PC-3 (cell line): ENCODE data around the gene NUDT8.

Experiments used
- CTCF ChIP-seq: fragments of 300-600 bp; sonication (generic); conservative IDR thresholded peaks from 2 replicates; pipeline ENCODE4 v1.5.1; 2017; ENCODE audit warnings: antibody characterized with exemption, low read depth, mild to moderate bottlenecking, low read length
- EZH2 ChIP-seq: fragments of 300-600 bp; sonication (generic); IDR thresholded peaks from one replicate; pipeline ENCODE4 v1.6.1; 2017; ENCODE audit warnings: antibody characterized with exemption, mild to moderate bottlenecking, low read length; ENCODE audit not compliant: unreplicated experiment
- EZH2phosphoT487 ChIP-seq: fragments of 300-600 bp; sonication (generic); IDR thresholded peaks from 2 replicates; pipeline ENCODE4 v1.6.1; 2018; ENCODE audit warnings: mild to moderate bottlenecking, antibody characterized with exemption, low read length, borderline replicate concordance

GRCh38 chr11:67638535-67639437 lies 9.0 kb upstream of the NUDT8 start:
- TF ChIP-seq CTCF (no peak), EZH2 (no peak), EZH2phosphoT487 (no peak)
